Natural killer cell (primary cell): Measurements from ENCODE around the gene SLC35F3. TPM values are rescaled to one million over a fixed set of nuclear protein-coding genes. Genes with fewer than 3 reads are reported as not detected.
"Not testable (repeated sequence)": the region's sequence is repeated elsewhere in the genome, so short reads cannot be mapped to it uniquely, and the experiment has no call there.

Experiments used
- ATAC-seq, 3 donors: fragments of 150-1000 bp in 2 of 3; fragments of 200-7000 bp in 1 of 3; cut with Tn5 transposase; 1 replicate in 1 of 3; 2 replicates in 2 of 3; pipeline ENCODE4 v1.10.0; 2021; ENCODE audit warnings: mild to moderate bottlenecking in 2 of 3, moderate library complexity in 2 of 3
- DNase-seq, 2 donors: peaks; one replicate each; pipeline versions ENCODE4 v3.0.0 to v3.0.0-alpha.2; 2013 to 2021; ENCODE audit warnings: mixed read lengths in 1 of 2
- H3K27ac ChIP-seq: one replicate; pipeline ENCODE4 v1.5.1; 2013; ENCODE audit warnings: mild to moderate bottlenecking, low read length
- H3K27me3 ChIP-seq: one replicate; pipeline ENCODE4 v1.6.1; 2013; ENCODE audit warnings: low read length; ENCODE audit not compliant: control insufficient read depth, insufficient read depth
- H3K36me3 ChIP-seq: one replicate; pipeline ENCODE4 v1.6.1; 2013; ENCODE audit warnings: low read length; ENCODE audit not compliant: control insufficient read depth, insufficient read depth
- H3K4me1 ChIP-seq: one replicate; pipeline ENCODE4 v1.6.1; 2013; ENCODE audit warnings: low read length; ENCODE audit not compliant: control insufficient read depth, insufficient read depth
- H3K4me3 ChIP-seq: one replicate; pipeline ENCODE4 v1.5.1; 2013; ENCODE audit warnings: low read length
- H3K9me3 ChIP-seq: one replicate; pipeline ENCODE4 v1.6.1; 2013; ENCODE audit warnings: low read length; ENCODE audit not compliant: control insufficient read depth, insufficient read depth
- H3K27ac Mint-ChIP-seq, 2 donors: one replicate each; pipeline ENCODE4 v1.8.0; 2022; ENCODE audit warnings: mild to moderate bottlenecking in 2 of 2, mixed read lengths in 2 of 2, moderate library complexity in 1 of 2
- H3K27me3 Mint-ChIP-seq, 2 donors: one replicate each; pipeline ENCODE4 v1.8.0; 2022; ENCODE audit warnings: low read depth in 2 of 2, mixed read lengths in 2 of 2
- H3K36me3 Mint-ChIP-seq: one replicate; pipeline ENCODE4 v1.8.0; 2022; ENCODE audit warnings: mixed read lengths
- H3K4me1 Mint-ChIP-seq, 2 donors: one replicate each; pipeline ENCODE4 v1.8.0; 2022; ENCODE audit warnings: mixed read lengths in 2 of 2
- H3K4me3 Mint-ChIP-seq: one replicate; pipeline ENCODE4 v1.8.0; 2022; ENCODE audit warnings: mild to moderate bottlenecking, moderate library complexity, mixed read lengths
- H3K9me3 Mint-ChIP-seq, 2 donors: one replicate each; pipeline ENCODE4 v1.8.0; 2022; ENCODE audit warnings: mixed read lengths in 2 of 2
- WGBS: methylation state at CpG from one replicate; pipeline ENCODE4 v1.1.7; 2013; ENCODE audit warnings: missing lambda C conversion rate; ENCODE audit not compliant: insufficient coverage; 5-methylcytosine and 5-hydroxymethylcytosine counted together
- intact Hi-C: fragments of 100-400 bp; cut with micrococcal nuclease; formaldehyde crosslinking; loops from one replicate; pipeline ENCODE4 v1.14.2; 2022
- total RNA-seq, 4 donors: library from RNA; stranded (reverse); fragments of 120-200 nt in 1 of 4; gene quantifications; one replicate each; pipeline versions ENCODE4 v1.2.3 to v1.2.4, GENCODE V29; 2013 to 2022
- TF ChIP-seq, protein P1 (sequence below): fragments of 200-600 bp; IDR thresholded peaks from one replicate; pipeline ENCODE4 v1.8.0; 2022; ENCODE audit warnings: antibody characterized with exemption

The SLC35F3 gene
- total RNA-seq, 3 donors from 2014 or later (not counting 1 experiment from before 2014, with no cell fraction given) = not detected

DNA sequence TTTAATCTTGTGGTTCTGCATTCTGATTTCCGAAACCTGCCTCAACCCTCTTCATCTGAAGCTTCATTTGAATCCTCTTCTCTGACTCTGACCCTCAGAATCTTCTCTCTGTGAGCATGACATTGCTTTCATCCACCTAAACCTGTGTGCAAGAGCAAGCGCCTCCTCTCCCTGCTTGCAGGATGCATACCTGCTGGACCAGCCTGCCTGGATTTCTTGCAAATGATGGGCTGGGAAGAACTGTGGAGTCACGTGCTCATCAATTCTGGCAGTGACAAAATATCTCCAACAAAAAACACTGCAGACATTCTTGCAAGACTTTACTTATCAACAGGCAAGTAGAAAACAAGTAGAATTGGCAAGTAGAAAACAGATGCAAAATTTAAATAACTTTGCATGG, 20.8 kb upstream of the SLC35F3 start:
- Histone ChIP-seq H3K27ac (no peak overlapping the region), H3K36me3 (no peaks in the 10 kb centered on the region), H3K9me3 (no peaks in the 10 kb centered on the region), H3K27me3 (no peaks in the 10 kb centered on the region), H3K4me1 (no peaks in the 10 kb centered on the region), H3K4me3 (no peak overlapping the region)
- no peak for ATAC-seq
- H3K4me3 Mint-ChIP-seq = no peak overlapping the region
- DNase-seq = no peak
- peaks cover 7 to 8% of the 10 kb centered on the region in 2 donors for H3K9me3 Mint-ChIP-seq
- WGBS = 53% methylated on average over 3 of the region's 3 CpGs
- H3K4me1 Mint-ChIP-seq = no peaks in the 10 kb centered on the region
- H3K36me3 Mint-ChIP-seq = no peaks in the 10 kb centered on the region
- no peaks in the 10 kb centered on the region for H3K27me3 Mint-ChIP-seq
- TF ChIP-seq, protein P1, sequence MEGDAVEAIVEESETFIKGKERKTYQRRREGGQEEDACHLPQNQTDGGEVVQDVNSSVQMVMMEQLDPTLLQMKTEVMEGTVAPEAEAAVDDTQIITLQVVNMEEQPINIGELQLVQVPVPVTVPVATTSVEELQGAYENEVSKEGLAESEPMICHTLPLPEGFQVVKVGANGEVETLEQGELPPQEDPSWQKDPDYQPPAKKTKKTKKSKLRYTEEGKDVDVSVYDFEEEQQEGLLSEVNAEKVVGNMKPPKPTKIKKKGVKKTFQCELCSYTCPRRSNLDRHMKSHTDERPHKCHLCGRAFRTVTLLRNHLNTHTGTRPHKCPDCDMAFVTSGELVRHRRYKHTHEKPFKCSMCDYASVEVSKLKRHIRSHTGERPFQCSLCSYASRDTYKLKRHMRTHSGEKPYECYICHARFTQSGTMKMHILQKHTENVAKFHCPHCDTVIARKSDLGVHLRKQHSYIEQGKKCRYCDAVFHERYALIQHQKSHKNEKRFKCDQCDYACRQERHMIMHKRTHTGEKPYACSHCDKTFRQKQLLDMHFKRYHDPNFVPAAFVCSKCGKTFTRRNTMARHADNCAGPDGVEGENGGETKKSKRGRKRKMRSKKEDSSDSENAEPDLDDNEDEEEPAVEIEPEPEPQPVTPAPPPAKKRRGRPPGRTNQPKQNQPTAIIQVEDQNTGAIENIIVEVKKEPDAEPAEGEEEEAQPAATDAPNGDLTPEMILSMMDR = no peak
- H3K27ac Mint-ChIP-seq = no peak overlapping the region
- intact Hi-C loops = no loop called here

DNA sequence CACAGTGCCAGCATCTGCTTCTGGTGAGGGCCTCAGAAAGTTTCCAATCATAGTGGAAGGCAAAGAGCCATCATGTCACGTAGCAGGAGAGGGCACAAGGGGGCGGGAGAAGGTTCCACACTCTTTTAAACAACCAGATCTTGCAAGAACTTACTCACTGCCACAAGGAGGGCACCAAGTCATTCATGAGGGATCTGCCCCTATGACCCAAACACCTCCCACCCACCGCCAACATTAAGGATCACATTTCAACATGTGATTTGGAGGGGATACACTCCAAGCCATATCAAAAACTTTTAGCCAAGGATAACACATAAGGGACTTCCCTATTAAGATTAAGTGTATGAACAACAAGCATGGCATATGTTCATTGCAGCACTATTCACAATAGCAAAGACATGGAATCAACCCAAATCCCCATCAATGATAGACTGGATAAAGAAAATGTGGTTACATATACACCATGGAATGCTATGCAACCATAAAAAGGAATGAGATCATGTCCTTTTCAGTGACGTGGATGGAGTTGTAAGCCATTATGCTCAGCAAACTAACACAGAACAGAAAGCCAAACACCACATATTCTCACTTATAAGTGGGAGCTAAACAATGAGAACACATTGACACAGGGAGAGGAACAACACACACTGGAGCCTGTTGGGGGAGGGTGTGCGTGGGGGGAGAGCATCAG, 19.9 kb upstream of the SLC35F3 start:
- Histone ChIP-seq H3K4me3 (no peak overlapping the region), H3K27me3 (no peaks in the 10 kb centered on the region), H3K4me1 (no peaks in the 10 kb centered on the region), H3K36me3 (no peaks in the 10 kb centered on the region), H3K9me3 (no peaks in the 10 kb centered on the region), H3K27ac (no peak overlapping the region)
- TF ChIP-seq, protein P1 = no peak
- Mint-ChIP-seq H3K9me3 (peaks cover 8 to 9% of the 10 kb centered on the region in 2 donors), H3K27ac (no peak overlapping the region), H3K4me3 (no peak overlapping the region), H3K4me1 (no peaks in the 10 kb centered on the region), H3K27me3 (no peaks in the 10 kb centered on the region), H3K36me3 (no peaks in the 10 kb centered on the region)
- WGBS = 69% methylated on average over 4 of the region's 5 CpGs
- no peak for ATAC-seq
- no peak for DNase-seq
- intact Hi-C loops = no loop called here

DNA sequence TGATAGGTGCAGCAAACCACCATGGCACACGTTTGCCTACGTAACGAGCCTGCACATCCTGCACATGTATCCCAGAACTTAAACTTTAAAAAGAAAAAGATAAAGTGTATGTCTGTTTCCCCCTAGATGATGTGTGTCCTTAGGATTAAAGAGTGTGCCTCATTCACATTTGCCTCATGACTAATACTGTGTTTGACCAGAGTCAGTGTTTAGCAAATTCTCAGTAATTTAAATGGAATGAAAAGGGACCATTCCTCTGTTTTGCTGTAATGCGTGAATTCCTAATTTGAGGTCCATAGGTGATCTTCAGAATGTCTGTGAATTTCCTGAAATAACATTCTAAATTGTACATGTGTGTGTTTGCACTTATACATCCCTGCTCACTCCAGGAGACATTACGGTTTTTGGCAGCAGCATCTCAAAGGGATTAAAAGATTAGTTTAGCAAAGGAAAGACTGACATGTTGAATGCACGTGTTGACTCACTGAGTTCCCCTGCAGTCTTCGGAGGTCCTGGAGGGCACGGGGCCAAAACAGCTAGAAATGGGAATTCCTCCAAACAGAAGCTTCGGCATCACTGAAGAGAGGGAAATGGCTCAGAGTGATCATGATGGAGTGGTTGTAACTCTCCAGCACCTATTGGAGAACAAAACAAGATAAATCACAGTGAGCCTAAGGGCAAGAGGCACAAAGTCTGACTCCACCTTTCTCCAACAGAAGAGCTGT, 19.1 kb upstream of the SLC35F3 start:
- intact Hi-C loops = no loop called here
- Mint-ChIP-seq H3K27me3 (no peaks in the 10 kb centered on the region), H3K36me3 (no peaks in the 10 kb centered on the region), H3K4me1 (no peaks in the 10 kb centered on the region), H3K9me3 (peaks cover 9 to 12% of the 10 kb centered on the region in 2 donors), H3K27ac (no peak overlapping the region), H3K4me3 (no peak overlapping the region)
- Histone ChIP-seq H3K27me3 (no peaks in the 10 kb centered on the region), H3K4me3 (no peak overlapping the region), H3K27ac (no peak overlapping the region), H3K9me3 (no peaks in the 10 kb centered on the region), H3K4me1 (no peaks in the 10 kb centered on the region), H3K36me3 (no peaks in the 10 kb centered on the region)
- ATAC-seq (no peak), DNase-seq (no peak)
- TF ChIP-seq, protein P1 = no peak
- WGBS = 79% methylated on average over 8 of the region's 9 CpGs

DNA sequence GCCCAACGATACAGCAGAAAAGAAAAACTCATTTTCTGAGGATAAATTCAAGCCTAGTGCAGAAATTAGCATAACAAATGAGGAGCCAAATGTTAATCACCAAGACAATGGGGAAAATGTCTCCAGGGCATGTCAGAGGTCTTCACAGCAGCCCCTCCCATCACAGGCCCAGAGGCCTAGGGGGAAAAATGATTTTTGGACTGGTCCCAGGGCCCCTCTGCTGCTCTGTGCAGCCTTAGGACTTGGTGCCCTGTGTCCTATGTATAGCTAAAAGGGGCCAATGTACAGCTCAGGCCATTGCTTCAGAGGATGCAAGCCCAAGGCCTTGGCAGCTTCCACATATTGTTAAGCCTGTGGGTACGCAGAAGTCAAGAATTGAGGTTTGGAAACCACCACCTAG, 13.3 kb upstream of the SLC35F3 start:
- intact Hi-C loops, H3K4me1 ChIP-seq: not testable (repeated sequence)

More for the DNA sequence above, 13.3 kb upstream of the SLC35F3 start:
- H3K27me3 ChIP-seq, H3K27me3 Mint-ChIP-seq, H3K9me3 ChIP-seq, H3K27ac ChIP-seq, H3K4me3 ChIP-seq, H3K36me3 Mint-ChIP-seq, ATAC-seq, H3K4me3 Mint-ChIP-seq, H3K4me1 Mint-ChIP-seq, H3K36me3 ChIP-seq, H3K27ac Mint-ChIP-seq, DNase-seq: not testable (repeated sequence)
- H3K9me3 Mint-ChIP-seq = peaks cover 9 to 11% of the 10 kb centered on the region in 2 donors
- 80% methylated on average over 2 of the region's 2 CpGs for WGBS
